AG04449 (cell line): Measurements from ENCODE around the gene MYO5A.
"Not testable (repeated sequence)": the region's sequence is repeated elsewhere in the genome, so short reads cannot be mapped to it uniquely, and the experiment has no call there.

Experiments
- CTCF ChIA-PET: fragments of 350-600 bp; formaldehyde crosslinking; extraction: SDS; loops from one replicate; lab custom pipeline; 2021; ENCODE audit warnings: antibody characterized with exemption; lab: Yijun Ruan, JAX
- POLR2A ChIA-PET: fragments of 400-600, 350-600 bp; formaldehyde crosslinking; extraction: SDS; loops from one replicate; lab custom pipeline; 2020; ENCODE audit warnings: antibody characterized with exemption, inconsistent platforms; lab: Yijun Ruan, JAX
- DNase-seq: peaks from one replicate; pipeline ENCODE4 v3.0.0-alpha.2; 2010; ENCODE audit warnings: low read depth, low spot score
- H3K4me3 ChIP-seq: 2 replicates; pipeline ENCODE4 v1.5.1; 2011; ENCODE audit warnings: low read depth, mild to moderate bottlenecking, control low read depth, low read length
- TF ChIP-seq, protein P1 (sequence below): IDR thresholded peaks from one replicate; pipeline ENCODE4 v1.5.1; 2011; ENCODE audit warnings: mild to moderate bottlenecking, moderate library complexity, low read length, control low read depth, inconsistent platforms; ENCODE audit not compliant: insufficient read depth; ENCODE audit errors: missing control alignments

Gene MYO5A

DNA sequence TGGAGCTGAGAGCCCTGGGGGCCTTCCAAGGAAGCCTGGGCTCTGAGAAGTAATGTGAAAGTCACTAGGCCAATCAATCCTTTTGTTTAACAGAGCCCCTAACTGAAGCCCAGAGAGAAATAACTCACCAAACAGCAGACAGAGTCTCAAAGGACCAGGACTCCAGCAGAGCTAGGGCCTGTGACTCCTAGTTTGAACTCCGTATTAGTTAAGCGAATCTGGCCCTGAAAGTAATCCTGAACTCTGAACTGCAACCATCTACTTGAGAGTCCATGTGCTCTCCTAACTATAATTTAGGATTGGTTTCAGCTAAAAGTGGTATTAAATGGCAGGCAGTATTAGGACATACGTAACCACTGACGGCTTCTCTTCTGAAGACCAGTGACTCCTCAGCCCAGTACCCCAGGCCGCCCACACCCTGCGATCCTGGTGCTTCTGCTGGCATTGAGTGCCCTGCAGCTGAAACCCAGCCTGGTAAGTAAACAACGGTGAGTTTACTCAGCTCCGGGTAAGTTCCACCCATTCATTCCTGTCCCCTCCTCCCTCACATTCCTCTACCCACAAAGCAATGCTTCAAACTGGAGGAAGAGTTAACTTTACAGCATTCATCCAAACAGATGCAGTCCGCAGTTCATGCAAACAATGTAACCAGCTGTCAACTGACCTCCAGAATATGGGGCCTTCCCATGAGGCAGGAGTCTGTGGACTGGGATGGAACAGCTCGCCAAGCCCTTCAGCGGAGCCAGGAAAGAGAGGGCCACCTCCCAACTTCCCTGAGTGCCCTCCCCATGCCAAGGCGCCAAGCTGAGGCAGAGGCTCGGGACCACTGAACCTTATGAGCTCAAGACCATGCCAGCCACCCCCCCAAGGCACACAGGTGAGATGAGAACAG lies 240.4 kb downstream of the MYO5A start:
- TF ChIP-seq, protein P1, sequence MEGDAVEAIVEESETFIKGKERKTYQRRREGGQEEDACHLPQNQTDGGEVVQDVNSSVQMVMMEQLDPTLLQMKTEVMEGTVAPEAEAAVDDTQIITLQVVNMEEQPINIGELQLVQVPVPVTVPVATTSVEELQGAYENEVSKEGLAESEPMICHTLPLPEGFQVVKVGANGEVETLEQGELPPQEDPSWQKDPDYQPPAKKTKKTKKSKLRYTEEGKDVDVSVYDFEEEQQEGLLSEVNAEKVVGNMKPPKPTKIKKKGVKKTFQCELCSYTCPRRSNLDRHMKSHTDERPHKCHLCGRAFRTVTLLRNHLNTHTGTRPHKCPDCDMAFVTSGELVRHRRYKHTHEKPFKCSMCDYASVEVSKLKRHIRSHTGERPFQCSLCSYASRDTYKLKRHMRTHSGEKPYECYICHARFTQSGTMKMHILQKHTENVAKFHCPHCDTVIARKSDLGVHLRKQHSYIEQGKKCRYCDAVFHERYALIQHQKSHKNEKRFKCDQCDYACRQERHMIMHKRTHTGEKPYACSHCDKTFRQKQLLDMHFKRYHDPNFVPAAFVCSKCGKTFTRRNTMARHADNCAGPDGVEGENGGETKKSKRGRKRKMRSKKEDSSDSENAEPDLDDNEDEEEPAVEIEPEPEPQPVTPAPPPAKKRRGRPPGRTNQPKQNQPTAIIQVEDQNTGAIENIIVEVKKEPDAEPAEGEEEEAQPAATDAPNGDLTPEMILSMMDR = no peak
- CTCF ChIA-PET = interaction anchor here (1.9 to 2.6 kb wide), 2 partner anchors 31 to 43 kb away, joined by 4 to 8 read pairs; no protein-coding TSS in a partner anchor
- no peak for DNase-seq
- POLR2A ChIA-PET = no interaction called here
- H3K4me3 ChIP-seq = no peak overlapping the region

DNA sequence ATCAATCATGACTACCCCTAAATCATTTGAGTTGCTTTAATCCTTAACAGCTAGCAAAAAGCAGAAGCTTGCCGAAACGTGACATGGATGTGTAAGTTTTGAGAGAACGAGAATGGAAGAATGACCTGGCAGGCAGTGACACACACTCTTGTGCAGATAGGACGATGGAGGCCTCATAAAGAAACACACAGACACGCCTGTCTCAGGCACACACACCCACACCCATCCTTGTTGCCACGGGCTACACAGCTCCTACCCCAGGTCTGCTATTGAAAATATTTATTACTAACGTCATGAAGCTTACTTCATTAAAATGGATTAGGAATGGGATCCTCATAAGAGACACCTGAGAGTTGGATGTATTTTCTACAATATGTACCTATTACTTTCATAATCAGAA lies 241.6 kb downstream of the MYO5A start:
- ChIA-PET CTCF (interaction anchor here (1.9 to 2.6 kb wide), 2 partner anchors 30 to 44 kb away, joined by 4 to 8 read pairs; no protein-coding TSS in a partner anchor), POLR2A (no interaction called here)
- no peak for DNase-seq
- TF ChIP-seq, protein P1 = no peak
- no peak overlapping the region for H3K4me3 ChIP-seq

DNA sequence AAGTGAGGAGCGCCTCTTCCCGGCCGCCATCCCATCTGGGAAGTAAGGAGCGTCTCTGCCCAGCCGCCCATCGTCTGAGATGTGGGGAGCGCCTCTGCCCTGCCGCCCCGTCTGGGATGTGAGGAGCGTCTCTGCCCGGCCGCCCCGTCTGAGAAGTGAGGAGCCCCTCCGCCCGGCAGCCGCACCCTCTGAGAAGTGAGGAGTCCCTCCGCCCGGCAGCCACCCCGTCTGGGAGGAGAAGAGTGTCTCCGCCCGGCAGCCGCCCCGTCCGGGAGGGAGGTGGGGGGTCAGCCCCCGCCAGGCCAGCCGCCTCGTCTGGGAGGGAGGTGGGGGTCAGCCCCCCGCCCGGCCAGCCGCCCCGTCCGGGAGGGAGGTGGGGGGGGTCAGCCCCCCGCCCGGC lies 242.7 kb downstream of the MYO5A start:
- DNase-seq, POLR2A ChIA-PET, H3K4me3 ChIP-seq, CTCF ChIA-PET: not testable (repeated sequence)

DNA sequence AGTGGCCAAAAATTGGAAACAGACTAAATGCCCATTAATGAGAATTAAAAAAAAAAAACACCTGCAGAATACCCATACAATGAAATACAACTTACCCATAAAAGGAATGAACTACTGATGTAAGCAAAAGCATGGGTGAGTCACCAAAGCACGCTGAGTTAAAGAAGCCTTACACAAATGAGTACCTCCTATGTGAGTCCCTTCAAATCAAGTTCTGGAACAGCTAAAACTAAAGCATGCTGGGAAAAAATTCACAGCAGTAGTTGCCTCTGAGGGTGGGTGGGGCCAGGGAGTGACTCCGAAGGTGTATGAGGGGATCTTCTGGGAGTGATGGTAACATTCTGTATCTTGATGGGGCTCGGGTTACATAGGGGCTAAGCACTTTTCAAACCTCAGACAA lies 244.5 kb downstream of the MYO5A start:
- CTCF ChIA-PET = no interaction called here
- TF ChIP-seq, protein P1 = no peak
- DNase-seq = no peak
- no peak overlapping the region for H3K4me3 ChIP-seq
- POLR2A ChIA-PET = no interaction called here

DNA sequence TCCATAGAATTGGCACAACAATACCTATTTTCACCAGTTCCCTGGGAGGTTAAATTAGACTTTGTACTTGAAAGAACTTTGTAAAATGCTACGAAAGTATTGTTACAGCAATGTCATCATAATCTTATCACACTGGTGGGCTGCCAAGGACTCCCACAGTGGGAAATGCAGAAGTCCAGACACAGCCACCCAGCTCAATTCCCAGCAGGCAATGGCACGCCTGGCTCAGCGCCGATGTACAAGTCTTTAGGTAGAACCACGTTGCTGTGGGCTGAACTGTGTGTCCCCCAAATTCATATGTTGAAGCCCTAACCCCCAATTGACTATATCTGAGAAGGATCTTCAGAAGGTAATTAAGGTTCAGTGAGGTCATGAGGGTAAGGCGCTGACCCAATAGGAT lies 245.4 kb downstream of the MYO5A start:
- no peak overlapping the region for H3K4me3 ChIP-seq
- POLR2A ChIA-PET = no interaction called here
- TF ChIP-seq, protein P1 = no peak
- CTCF ChIA-PET = no interaction called here
- no peak for DNase-seq

DNA sequence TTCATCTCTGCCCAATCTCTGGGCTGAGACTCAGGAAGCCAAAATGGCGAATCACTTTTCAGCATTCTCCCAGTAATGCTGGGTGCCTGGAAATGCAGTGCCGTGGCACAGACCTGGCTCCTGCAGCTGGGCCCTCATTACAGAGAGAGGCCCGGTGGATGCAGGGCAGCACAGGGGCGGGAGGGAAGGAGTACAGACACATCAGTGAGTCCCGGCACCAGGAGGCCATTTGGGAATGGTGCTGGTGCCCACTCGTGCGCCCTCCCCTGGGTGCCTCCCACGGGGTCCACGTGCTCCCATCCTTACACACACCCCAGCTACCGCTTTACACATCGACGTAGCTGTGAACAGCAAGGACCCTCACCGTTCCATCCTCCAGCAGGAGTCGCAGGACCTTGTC lies 246.3 kb downstream of the MYO5A start:
- TF ChIP-seq, protein P1 = no peak
- ChIA-PET POLR2A (no interaction called here), CTCF (interaction anchor here (1.3 to 1.4 kb wide), 2 partner anchors 10 to 470 kb away, joined by 3 to 4 read pairs; no protein-coding TSS in a partner anchor)
- DNase-seq = no peak
- no peak overlapping the region for H3K4me3 ChIP-seq
